Measurements from ENCODE around the gene BAZ2B. TPM values are rescaled to one million over a fixed set of nuclear protein-coding genes. Genes with fewer than 3 reads are reported as not detected.

Gene BAZ2B
- total RNA-seq, 4 donors from 2014 or later = 94.5 to 237 (median 145) TPM

DNA sequence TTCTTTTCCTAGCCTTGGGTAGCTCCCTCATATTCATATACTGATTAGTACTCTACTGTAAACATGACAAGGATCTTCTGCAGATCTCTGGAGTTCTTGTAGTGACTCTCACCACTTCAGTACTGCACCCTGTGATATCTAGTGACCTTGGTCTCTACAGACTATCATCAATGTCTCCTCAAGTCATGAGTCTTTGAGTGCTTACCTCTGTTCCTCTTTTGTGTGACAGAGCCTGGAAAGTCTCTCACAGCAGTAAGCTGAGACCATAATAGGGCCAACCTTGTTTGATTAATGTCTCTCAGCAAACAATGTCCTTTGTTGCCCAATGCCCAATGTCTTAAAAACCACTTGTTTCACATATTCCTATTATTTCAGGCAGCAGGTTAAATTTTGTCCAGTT lies 34.2 kb upstream of the BAZ2B start:
- H3K9me3 ChIP-seq = no peaks in the 10 kb centered on the region
- DNase-seq = no peak
- H3K4me3 ChIP-seq = no peak overlapping the region
- no peaks in the 10 kb centered on the region for H3K4me1 ChIP-seq
- TF ChIP-seq, protein P1, sequence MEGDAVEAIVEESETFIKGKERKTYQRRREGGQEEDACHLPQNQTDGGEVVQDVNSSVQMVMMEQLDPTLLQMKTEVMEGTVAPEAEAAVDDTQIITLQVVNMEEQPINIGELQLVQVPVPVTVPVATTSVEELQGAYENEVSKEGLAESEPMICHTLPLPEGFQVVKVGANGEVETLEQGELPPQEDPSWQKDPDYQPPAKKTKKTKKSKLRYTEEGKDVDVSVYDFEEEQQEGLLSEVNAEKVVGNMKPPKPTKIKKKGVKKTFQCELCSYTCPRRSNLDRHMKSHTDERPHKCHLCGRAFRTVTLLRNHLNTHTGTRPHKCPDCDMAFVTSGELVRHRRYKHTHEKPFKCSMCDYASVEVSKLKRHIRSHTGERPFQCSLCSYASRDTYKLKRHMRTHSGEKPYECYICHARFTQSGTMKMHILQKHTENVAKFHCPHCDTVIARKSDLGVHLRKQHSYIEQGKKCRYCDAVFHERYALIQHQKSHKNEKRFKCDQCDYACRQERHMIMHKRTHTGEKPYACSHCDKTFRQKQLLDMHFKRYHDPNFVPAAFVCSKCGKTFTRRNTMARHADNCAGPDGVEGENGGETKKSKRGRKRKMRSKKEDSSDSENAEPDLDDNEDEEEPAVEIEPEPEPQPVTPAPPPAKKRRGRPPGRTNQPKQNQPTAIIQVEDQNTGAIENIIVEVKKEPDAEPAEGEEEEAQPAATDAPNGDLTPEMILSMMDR (IDR thresholded peaks at IDR 0.05) = no peak
- TF ChIP-seq POLR2A (IDR thresholded peaks at IDR 0.05) = no peak
- H3K36me3 ChIP-seq = no peaks in the 10 kb centered on the region
- intact Hi-C loops (cut with DNase I; ENCODE audit: low total_unique reads) = no loop called here
- no peaks in the 10 kb centered on the region for H3K27me3 ChIP-seq
- H3K27ac ChIP-seq = no peak overlapping the region

DNA sequence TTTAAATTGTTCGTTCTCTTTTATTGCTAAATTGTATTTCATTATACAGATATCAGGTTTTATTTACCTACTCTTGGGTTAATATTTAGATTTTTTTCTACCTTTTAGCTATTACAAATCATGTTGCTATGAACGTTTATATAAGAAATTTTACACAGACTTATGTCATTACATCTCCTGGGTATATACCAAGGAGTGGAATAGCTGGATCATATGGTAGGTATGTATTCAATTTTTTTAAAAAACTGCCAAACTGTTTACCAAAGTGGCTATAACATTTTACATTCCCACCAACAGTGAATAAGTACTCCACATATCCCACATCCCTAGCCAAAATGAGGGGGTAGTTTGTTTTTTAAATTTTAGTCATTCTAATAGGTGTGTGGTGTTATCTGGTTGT lies 32.3 kb upstream of the BAZ2B start:
- H3K27me3 ChIP-seq = no peaks in the 10 kb centered on the region
- no peaks in the 10 kb centered on the region for H3K9me3 ChIP-seq
- DNase-seq = no peak
- H3K27ac ChIP-seq = no peak overlapping the region
- no peak overlapping the region for H3K4me3 ChIP-seq
- no peaks in the 10 kb centered on the region for H3K4me1 ChIP-seq
- no peaks in the 10 kb centered on the region for H3K36me3 ChIP-seq
- TF ChIP-seq POLR2A (IDR thresholded peaks at IDR 0.05) = no peak
- TF ChIP-seq, protein P1 (IDR thresholded peaks at IDR 0.05) = no peak
- intact Hi-C loops (cut with DNase I; ENCODE audit: low total_unique reads) = no loop called here

DNA sequence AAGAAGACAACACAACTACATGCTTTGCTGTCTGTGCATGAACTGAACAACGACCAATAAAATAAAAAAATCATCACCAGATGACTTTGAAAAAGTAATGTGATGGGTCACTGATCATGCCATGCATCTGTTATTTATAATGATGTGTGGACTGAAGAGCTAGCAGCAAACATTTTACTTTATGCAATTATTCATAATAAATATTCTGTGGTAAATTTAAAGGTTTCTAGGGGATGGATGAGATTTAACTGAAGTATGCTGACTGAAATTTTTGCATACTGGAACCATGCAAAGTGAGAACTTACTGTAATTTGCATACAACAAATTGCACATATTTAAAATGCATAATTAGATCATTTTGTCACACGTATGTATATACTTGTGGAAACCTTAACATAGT lies 31.3 kb upstream of the BAZ2B start:
- no peak overlapping the region for H3K4me3 ChIP-seq
- intact Hi-C loops (cut with DNase I; ENCODE audit: low total_unique reads) = no loop called here
- H3K4me1 ChIP-seq = no peaks in the 10 kb centered on the region
- no peak for TF ChIP-seq POLR2A (IDR thresholded peaks at IDR 0.05)
- TF ChIP-seq, protein P1 (IDR thresholded peaks at IDR 0.05) = no peak
- DNase-seq = no peak
- H3K9me3 ChIP-seq = no peaks in the 10 kb centered on the region
- no peak overlapping the region for H3K27ac ChIP-seq
- no peaks in the 10 kb centered on the region for H3K27me3 ChIP-seq
- H3K36me3 ChIP-seq = no peaks in the 10 kb centered on the region

- Histone ChIP-seq H3K9me3 (peaks cover 0 to 6% of the 10 kb centered on the region in 2 donors), H3K4me3 (no peak overlapping the region), H3K36me3 (no peaks in the 10 kb centered on the region), H3K4me1 (no peaks in the 10 kb centered on the region), H3K27me3 (no peaks in the 10 kb centered on the region), H3K27ac (no peak overlapping the region)
- intact Hi-C loops (cut with DNase I; ENCODE audit: low total_unique reads) = no loop called here
- no peak for TF ChIP-seq POLR2A (IDR thresholded peaks at IDR 0.05)
- TF ChIP-seq, protein P1 (IDR thresholded peaks at IDR 0.05) = no peak
- DNase-seq = no peak
Observed at GRCh38 chr2:159640176-159640575, 23.8 kb upstream of the BAZ2B start.

DNA sequence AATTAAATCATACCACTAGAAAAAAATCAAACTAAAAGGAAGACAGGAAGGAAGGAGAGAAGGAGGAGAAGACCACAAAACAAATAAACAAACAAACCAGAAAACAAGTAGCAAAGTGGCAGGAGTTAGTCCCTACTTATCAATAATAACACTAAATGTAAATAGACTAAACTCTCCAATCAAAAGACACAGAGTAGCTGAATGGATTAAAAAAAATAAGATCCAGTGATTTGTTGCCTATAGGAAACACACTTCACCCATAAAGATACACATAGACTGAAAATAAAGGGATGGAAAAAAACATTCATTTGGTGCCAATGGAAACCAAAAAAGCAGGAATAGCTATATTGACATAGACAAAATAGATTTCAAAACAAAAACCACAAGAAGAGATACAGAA lies 23.4 kb upstream of the BAZ2B start:
- intact Hi-C loops (cut with DNase I; ENCODE audit: low total_unique reads) = no loop called here
- TF ChIP-seq, protein P1 (IDR thresholded peaks at IDR 0.05) = no peak
- TF ChIP-seq POLR2A (IDR thresholded peaks at IDR 0.05) = no peak
- H3K9me3 ChIP-seq = peaks cover 0 to 6% of the 10 kb centered on the region in 2 donors
- H3K4me1 ChIP-seq = no peaks in the 10 kb centered on the region
- no peak overlapping the region for H3K27ac ChIP-seq
- H3K4me3 ChIP-seq = no peak overlapping the region
- H3K27me3 ChIP-seq = no peaks in the 10 kb centered on the region
- no peaks in the 10 kb centered on the region for H3K36me3 ChIP-seq
- DNase-seq = no peak
